Measurements from ENCODE around the gene RTN4R.
"Not testable (repeated sequence)": the region's sequence is repeated elsewhere in the genome, so short reads cannot be mapped to it uniquely, and the experiment has no call there.

Gene RTN4R

DNA sequence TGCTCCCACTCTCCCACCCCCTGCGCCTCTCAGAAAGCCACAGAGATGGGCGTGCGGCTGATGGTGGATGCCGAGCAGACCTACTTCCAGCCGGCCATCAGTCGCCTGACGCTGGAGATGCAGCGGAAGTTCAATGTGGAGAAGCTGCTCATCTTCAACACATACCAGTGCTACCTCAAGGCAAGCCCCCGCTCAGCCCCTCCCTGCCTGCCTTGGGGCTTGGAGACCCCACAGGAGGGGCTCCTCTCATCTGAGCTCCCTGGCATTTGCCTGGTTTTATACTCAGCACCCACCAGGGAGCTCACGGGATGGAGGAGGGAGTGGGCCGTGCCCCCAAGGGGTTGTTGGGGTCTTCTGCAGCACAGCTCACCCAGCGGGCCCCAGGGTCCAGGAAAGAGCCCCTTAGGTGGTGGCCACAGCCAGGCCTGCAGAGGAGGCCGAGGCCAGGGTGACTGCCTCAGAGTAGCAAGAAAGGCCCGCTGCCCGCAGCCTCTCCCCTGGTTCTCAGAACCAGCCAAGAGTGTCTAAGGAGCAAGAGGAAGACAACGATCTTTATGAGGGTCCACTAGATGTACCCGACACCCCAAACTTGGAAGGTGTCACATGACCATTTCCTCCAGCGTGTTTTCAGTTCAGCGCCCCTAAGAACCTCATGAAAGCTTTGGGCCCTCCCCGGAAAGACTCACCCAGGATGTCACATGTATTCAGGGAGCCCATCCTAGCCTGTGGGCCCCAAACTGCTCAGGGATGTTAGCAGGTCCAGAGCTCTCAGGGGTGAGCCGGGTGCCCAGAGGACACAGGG lies 38.7 kb upstream of the RTN4R start:
- in situ Hi-C loops (cut with MboI; ENCODE audit: low pct_unique_long_range_greater_than_20kb, low sequenced_read_pairs); DNase-seq: not testable (repeated sequence)

- in situ Hi-C loops (cut with MboI; ENCODE audit: low pct_unique_long_range_greater_than_20kb, low sequenced_read_pairs): no loop called here
- no peak for DNase-seq
Measured at GRCh38 chr22:20305894-20306645, 38.0 kb upstream of the RTN4R start.

DNA sequence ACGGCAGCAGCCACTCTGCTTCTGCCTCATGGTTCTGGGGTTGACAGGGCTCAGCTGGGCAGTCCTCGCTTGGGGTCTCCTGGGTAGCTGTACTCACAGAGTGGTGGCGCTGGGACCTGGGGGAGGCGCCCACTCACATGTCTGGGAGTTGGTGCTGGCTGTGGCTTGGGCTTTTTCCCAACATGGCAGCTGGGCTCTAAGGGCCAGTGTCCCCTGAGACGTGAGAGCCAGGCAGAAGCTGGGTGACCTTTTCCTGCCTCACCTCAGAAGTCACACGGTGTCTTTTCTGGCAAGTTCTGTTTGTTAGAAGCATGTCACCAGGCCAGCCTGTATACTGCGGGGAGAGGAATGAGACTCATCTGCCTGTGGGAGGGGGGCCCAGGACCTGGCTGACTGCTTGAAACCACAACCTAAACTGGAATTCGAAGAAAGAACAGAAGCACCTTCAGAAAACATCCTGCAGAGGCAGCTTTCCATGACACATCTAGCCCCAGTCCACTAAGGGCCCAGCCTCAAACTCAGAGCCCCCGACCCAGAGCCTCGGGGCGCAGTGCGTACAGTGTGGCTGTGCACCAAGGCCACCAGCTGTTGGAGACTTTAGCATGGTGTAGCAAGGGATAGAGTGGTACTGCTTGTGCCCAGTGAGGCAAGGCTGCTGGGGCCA lies 37.2 kb upstream of the RTN4R start:
- in situ Hi-C loops (cut with MboI; ENCODE audit: low pct_unique_long_range_greater_than_20kb, low sequenced_read_pairs): not testable (repeated sequence)

DNA sequence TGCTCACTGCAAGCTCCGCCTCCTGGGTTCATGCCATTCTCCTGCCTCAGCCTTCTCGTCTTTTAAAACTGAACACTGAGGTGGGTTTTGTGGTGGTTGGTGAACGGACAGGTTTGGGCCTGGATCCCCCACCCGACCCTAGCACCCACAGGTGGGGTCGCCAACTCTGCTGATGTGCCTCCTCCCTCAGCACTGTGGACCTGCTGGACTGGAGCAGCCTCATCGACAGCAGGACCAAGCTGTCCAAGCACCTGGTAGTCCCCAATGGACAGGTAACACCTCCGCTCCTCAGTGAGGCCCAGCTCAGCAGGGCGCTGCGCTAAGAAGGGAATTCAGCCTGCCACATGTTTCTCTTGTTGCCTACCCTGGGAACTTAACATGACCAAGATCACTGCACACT lies 36.5 kb upstream of the RTN4R start:
- in situ Hi-C loops (cut with MboI; ENCODE audit: low pct_unique_long_range_greater_than_20kb, low sequenced_read_pairs): no loop called here
- no peak for DNase-seq

More for the DNA sequence above, 37.2 kb upstream of the RTN4R start:
- not testable (repeated sequence) for DNase-seq

DNA sequence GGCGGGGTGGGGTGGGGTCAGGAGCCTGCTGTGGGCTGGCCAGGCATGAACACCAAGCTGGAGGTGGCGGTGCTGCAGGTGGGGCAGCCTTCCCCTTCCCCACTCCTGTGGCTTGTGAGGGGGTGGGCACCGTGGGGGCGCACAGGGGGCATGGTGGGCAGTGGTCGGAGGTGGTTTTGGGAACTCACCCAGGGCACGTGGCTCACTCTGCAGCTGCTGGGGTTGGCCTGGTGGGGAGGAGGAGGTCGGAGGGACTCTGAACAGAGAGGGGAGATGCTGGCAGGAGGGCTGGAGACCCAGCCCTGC lies 35.1 kb upstream of the RTN4R start:
- DNase-seq; in situ Hi-C loops (cut with MboI; ENCODE audit: low pct_unique_long_range_greater_than_20kb, low sequenced_read_pairs): not testable (repeated sequence)

GRCh38 chr22:20302438-20303228 lies 34.5 kb upstream of the RTN4R start:
- in situ Hi-C loops (cut with MboI; ENCODE audit: low pct_unique_long_range_greater_than_20kb, low sequenced_read_pairs): no loop called here
- no peak for DNase-seq

DNA sequence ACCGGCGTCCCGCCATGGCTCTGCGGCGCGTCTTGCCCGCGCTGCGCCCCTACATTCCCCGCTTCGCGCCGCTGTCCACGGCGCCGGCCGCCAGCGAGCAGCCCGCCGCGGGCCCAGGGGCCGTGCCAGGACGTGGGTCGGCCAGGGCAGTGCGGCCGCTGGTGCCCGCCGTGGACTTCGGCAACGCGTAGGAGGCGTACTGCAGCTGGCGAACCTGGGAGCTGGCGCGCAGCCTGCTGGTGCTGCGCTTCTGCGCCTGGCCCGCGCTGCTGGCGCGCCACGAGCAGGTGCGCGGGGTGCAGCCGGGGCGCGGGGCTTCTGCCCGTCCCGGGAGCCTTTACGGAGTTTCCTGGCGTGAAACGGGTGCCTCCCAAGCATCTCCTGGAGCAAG lies 31.6 kb upstream of the RTN4R start:
- peak; percentile 48 for DNase-seq
- in situ Hi-C loops (cut with MboI; ENCODE audit: low pct_unique_long_range_greater_than_20kb, low sequenced_read_pairs): no loop called here

DNA sequence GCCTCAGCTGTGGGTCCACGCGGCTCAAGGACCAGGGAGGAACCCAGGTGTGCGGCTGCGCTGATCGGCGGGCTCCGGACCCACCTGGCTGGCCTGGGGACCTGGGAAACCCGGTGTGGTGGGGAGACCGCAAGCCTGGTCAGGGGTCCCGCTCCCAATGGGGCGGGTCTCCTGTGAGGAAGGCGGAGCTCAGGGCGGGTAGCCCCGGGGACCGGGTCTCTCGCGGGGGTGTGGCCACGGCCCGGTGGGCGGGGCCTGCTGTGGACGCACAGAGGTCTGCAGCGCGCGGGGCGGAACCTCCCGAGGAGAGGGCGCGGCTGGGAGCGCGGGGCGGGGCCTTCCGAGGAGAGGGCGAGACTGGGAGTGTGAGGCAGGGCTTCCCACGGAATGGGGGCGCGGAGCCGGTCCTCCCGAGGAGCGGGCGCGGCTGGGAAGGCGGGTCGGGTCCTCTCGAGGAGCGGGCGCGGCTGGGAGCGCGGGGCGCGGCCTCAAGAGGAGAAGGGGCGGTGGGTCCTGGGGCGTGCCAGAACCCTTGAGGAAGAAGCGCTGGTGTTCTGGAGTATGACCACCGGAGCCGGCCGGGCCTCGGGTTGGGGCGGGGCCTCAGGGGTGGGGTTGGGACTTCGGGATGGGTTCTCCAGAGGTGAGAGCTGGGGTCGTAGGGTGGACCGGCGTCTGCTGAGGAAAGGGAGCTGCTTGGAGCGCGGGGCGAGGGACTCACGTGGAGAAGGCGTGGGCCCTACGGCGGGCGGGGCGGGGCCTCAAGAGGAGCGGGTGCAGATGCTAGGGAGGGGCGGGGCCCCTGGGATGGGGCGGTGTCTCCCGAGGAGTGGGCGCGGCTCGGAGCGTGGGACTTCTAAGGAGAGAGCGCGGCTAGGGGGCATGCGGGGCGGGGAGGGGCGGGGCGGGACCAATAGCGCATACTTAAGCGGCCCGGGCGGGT lies 31.0 kb upstream of the RTN4R start:
- peak; percentile 86 for DNase-seq
- in situ Hi-C loops (cut with MboI; ENCODE audit: low pct_unique_long_range_greater_than_20kb, low sequenced_read_pairs): no loop called here

GRCh38 chr22:20298110-20298802 lies 30.1 kb upstream of the RTN4R start:
- in situ Hi-C loops (cut with MboI; ENCODE audit: low pct_unique_long_range_greater_than_20kb, low sequenced_read_pairs): no loop called here
- DNase-seq: no peak

DNA sequence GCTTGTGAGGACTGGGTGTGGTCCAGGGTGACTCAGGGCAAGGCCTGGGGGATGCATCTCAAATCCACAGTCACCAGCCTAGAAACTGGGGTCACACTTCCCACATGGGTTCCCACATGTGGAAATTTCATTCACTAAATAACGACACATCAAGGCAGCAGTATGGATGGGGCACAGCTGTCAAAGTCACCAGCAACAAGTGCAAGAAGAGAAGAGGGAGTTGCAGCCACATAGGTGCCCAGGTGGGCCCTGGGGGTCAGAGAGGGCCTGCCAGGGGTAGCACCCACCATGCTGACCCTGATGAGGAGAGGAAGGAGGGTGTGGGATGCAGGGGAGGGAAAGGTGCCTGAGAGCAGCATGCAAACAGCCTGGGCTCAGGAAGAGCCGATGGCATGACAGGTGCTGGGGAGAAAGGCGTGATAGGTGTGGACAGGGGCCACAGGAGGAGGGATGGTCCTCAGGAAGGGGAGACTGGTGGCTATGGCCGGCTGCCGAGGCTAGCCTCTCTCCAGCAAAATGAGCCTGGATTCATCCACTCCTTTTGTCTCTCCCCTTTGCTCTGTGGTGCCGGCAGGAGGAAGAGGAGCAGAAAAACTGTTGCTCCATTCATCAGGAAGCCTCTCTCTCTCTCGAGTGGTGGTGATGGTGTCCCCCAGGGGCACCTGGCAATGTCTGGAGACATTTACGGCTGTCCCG lies 29.4 kb upstream of the RTN4R start:
- in situ Hi-C loops (cut with MboI; ENCODE audit: low pct_unique_long_range_greater_than_20kb, low sequenced_read_pairs): no loop called here
- DNase-seq: no peak

GRCh38 chr22:20296598-20296997 lies 28.5 kb upstream of the RTN4R start:
- in situ Hi-C loops (cut with MboI; ENCODE audit: low pct_unique_long_range_greater_than_20kb, low sequenced_read_pairs): no loop called here
- DNase-seq: no peak

DNA sequence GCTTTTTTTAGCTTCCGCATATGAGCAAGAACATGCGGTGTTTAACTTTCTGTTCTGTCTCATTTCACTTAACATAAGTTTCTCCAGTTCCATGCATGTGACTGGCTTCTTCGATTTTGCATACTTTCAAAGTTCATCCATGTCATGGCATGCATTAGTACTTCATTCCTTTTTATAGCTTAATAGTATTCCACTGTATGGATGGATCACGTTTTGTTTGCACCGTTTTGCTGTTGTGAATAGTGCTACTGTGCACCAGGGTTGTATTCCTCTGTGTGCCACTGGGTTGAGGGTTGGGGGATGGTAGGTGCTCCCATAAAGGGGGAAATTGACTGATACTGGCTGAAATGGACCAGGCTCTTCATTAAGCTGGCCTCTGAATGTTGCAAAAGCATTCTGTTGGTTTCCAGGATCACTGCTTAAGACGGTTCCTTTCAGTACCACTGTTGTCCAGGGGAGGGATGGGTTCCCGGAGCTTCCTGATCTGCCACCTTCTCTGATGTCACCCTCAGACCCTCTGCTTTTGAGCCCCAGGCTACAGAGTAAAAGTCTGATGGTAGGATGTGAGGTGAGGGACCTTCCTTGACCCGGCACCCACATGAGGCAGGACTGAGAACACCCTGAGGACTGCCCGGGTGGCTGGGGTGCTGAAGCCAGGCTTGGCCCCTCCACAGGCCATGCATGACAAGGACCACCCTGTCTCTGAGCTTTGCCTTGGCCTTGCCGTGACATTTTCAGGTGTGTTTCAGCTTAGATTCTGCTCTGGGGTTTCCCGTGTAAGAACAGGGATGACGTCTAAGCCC lies 27.3 kb upstream of the RTN4R start:
- in situ Hi-C loops (cut with MboI; ENCODE audit: low pct_unique_long_range_greater_than_20kb, low sequenced_read_pairs): no loop called here
- no peak for DNase-seq

DNA sequence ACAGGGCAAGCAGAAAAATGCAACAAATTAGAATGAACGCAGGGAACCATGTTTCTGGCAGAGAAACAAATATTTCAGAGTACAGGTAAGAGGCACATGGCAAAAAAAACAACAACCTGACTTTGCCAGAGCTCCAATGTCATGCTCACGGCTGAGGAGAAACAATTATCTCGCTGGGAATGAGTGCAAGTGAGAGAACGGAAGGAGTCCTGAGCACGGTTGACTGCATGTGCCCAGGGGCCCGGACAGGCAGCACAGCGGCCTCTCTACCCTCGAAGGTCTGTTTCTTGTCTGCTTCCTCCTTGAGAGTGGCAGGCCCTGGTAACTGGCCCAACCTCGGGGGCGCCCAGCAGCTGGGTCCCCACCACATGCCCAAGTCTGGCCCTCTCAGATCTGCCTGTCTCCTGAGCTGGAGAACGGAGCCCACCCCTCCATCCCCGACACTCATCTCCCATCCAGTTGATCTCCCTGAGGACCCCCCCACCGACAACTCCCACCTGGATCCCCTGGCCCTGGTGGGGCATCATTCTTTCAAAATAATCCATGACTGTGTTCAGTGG lies 24.6 kb upstream of the RTN4R start:
- DNase-seq: no peak
- in situ Hi-C loops (cut with MboI; ENCODE audit: low pct_unique_long_range_greater_than_20kb, low sequenced_read_pairs): no loop called here

- DNase-seq: no peak
- in situ Hi-C loops (cut with MboI; ENCODE audit: low pct_unique_long_range_greater_than_20kb, low sequenced_read_pairs): no loop called here
Measured at GRCh38 chr22:20292108-20292507, 24.0 kb upstream of the RTN4R start.

GRCh38 chr22:20291604-20292063 lies 23.5 kb upstream of the RTN4R start:
- DNase-seq: no peak
- in situ Hi-C loops (cut with MboI; ENCODE audit: low pct_unique_long_range_greater_than_20kb, low sequenced_read_pairs): no loop called here

- in situ Hi-C loops (cut with MboI; ENCODE audit: low pct_unique_long_range_greater_than_20kb, low sequenced_read_pairs): no loop called here
Measured at GRCh38 chr22:20291249-20291586, 23.1 kb upstream of the RTN4R start.

More at GRCh38 chr22:20291249-20291586, 23.1 kb upstream of the RTN4R start:
- no peak for DNase-seq

All from KBM-7 (cell line).